GM12801 (cell line): Measurements from ENCODE around the gene PPP3CB.

Experiments used
- CTCF ChIP-seq: IDR thresholded peaks from one replicate; pipeline ENCODE4 v1.5.1; 2011; ENCODE audit warnings: control low read depth; ENCODE audit not compliant: insufficient read length; ENCODE audit errors: extremely low read depth

PPP3CB gene

GRCh38 chr10:73414230-73414945 is 81.4 kb downstream of the PPP3CB start:
- no peak for TF ChIP-seq CTCF

- no peak for TF ChIP-seq CTCF
Measured at GRCh38 chr10:73413528-73414229, 82.1 kb downstream of the PPP3CB start, which contains the start of gene ANXA7. ANXA7 (minus strand) TSS chr10:73414058; CDS start chr10:73400856, 13,202 bp downstream.

GRCh38 chr10:73413108-73413527 is 82.7 kb downstream of the PPP3CB start:
- TF ChIP-seq CTCF = no peak

- no peak for TF ChIP-seq CTCF
Measured at GRCh38 chr10:73410897-73411296, 84.9 kb downstream of the PPP3CB start.

GRCh38 chr10:73408978-73409521 is 86.8 kb downstream of the PPP3CB start:
- no peak for TF ChIP-seq CTCF

- no peak for TF ChIP-seq CTCF
Measured at GRCh38 chr10:73408061-73408460, 87.8 kb downstream of the PPP3CB start.

- TF ChIP-seq CTCF = no peak
Measured at GRCh38 chr10:73407495-73407894, 88.3 kb downstream of the PPP3CB start.
